Fibroblast of lung (primary cell): ENCODE data around the gene PRSS48.

Source experiments
- CTCF ChIP-seq, 2 donors: IDR thresholded peaks in 1 of 2; conservative IDR thresholded peaks in 1 of 2; 1 replicate in 1 of 2; 2 replicates in 1 of 2; pipeline ENCODE4 v1.5.1; 2011 to 2012; ENCODE audit warnings: low read length in 2 of 2, control low read depth in 1 of 2, inconsistent platforms in 1 of 2, low read depth in 1 of 2, mild to moderate bottlenecking in 1 of 2
- EZH2 ChIP-seq: IDR thresholded peaks from 2 replicates; pipeline ENCODE4 v1.5.1; 2012; ENCODE audit warnings: low read length, control low read depth, mild to moderate bottlenecking; ENCODE audit errors: missing control alignments

GRCh38 chr4:151292038-151292437, 15.1 kb downstream of the PRSS48 start:
- TF ChIP-seq CTCF (conservative IDR thresholded peaks at IDR 0.05 in 1 of 2, IDR thresholded peaks at IDR 0.05 in 1 of 2; ENCODE audit: low read depth in 1 of 2, low read length in 2 of 2): no peak
- TF ChIP-seq EZH2: no peak
